ENCODE results near the gene ZNF697.

ZNF697 gene

GRCh38 chr1:119635811-119636390 lies 12.2 kb downstream of the ZNF697 start:
- no peak for DNase-seq (ENCODE audit: extremely low read depth, insufficient read length)
- Histone ChIP-seq H3K36me3 (ENCODE audit: control insufficient read depth, insufficient read depth, low read length) (no peaks in the 10 kb centered on the region), H3K27me3 (replicated peaks; ENCODE audit: control insufficient read depth, insufficient read depth, low read length) (0 out of 2 replicates have a peak, but pooled peaks cover 1% of the 10 kb centered on the region), H3K4me3 (replicated peaks; ENCODE audit: low read depth, low read length) (no peak overlapping the region)
- no peak for TF ChIP-seq CTCF (IDR thresholded peaks at IDR 0.05; ENCODE audit: insufficient read depth, low read length, poor library complexity, severe bottlenecking)

- Histone ChIP-seq H3K36me3 (ENCODE audit: control insufficient read depth, insufficient read depth, low read length) (no peaks in the 10 kb centered on the region), H3K27me3 (replicated peaks; ENCODE audit: control insufficient read depth, insufficient read depth, low read length) (peaks cover 1% of the 10 kb centered on the region; the same call in 1 of the 2 replicates), H3K4me3 (replicated peaks; ENCODE audit: low read depth, low read length) (no peak overlapping the region)
- no peak for DNase-seq (ENCODE audit: extremely low read depth, insufficient read length)
- no peak for TF ChIP-seq CTCF (IDR thresholded peaks at IDR 0.05; ENCODE audit: insufficient read depth, low read length, poor library complexity, severe bottlenecking)
Observed at GRCh38 chr1:119634016-119634415, 14.1 kb downstream of the ZNF697 start.

- no peak for DNase-seq (ENCODE audit: extremely low read depth, insufficient read length)
- no peak for TF ChIP-seq CTCF (IDR thresholded peaks at IDR 0.05; ENCODE audit: insufficient read depth, low read length, poor library complexity, severe bottlenecking)
- H3K4me3 ChIP-seq (replicated peaks; ENCODE audit: low read depth, low read length), result no peak overlapping the region
- H3K27me3 ChIP-seq (replicated peaks; ENCODE audit: control insufficient read depth, insufficient read depth, low read length), result peaks cover 1% of the 10 kb centered on the region; the same call in 1 of the 2 replicates
- no peaks in the 10 kb centered on the region for H3K36me3 ChIP-seq (ENCODE audit: control insufficient read depth, insufficient read depth, low read length)
Observed at GRCh38 chr1:119633575-119633974, 14.5 kb downstream of the ZNF697 start.

- H3K27me3 ChIP-seq (replicated peaks; ENCODE audit: control insufficient read depth, insufficient read depth, low read length), result peaks cover 1% of the 10 kb centered on the region; the same call in 1 of the 2 replicates
- no peaks in the 10 kb centered on the region for H3K36me3 ChIP-seq (ENCODE audit: control insufficient read depth, insufficient read depth, low read length)
- TF ChIP-seq CTCF (IDR thresholded peaks at IDR 0.05; ENCODE audit: insufficient read depth, low read length, poor library complexity, severe bottlenecking), result no peak
- no peak for DNase-seq (ENCODE audit: extremely low read depth, insufficient read length)
- no peak overlapping the region for H3K4me3 ChIP-seq (replicated peaks; ENCODE audit: low read depth, low read length)
Observed at GRCh38 chr1:119632841-119633240, 15.2 kb downstream of the ZNF697 start.

- DNase-seq (ENCODE audit: extremely low read depth, insufficient read length), result no peak
- Histone ChIP-seq H3K36me3 (ENCODE audit: control insufficient read depth, insufficient read depth, low read length) (no peaks in the 10 kb centered on the region), H3K4me3 (replicated peaks; ENCODE audit: low read depth, low read length) (no peak overlapping the region), H3K27me3 (replicated peaks; ENCODE audit: control insufficient read depth, insufficient read depth, low read length) (peaks cover 1% of the 10 kb centered on the region; the same call in 1 of the 2 replicates)
- no peak for TF ChIP-seq CTCF (IDR thresholded peaks at IDR 0.05; ENCODE audit: insufficient read depth, low read length, poor library complexity, severe bottlenecking)
Observed at GRCh38 chr1:119632103-119632490, 16.0 kb downstream of the ZNF697 start.
